ENCODE results near the gene MEA1. TPM values are rescaled to one million over a fixed set of nuclear protein-coding genes. Genes with fewer than 3 reads are reported as not detected.

The MEA1 gene
- total RNA-seq, 1 donor from 2014 or later: 31.4 TPM

- FAIRE-seq: no peak
These were observed 35.3 kb downstream of the MEA1 start for GRCh38 chr6:42978487-42978838.

GRCh38 chr6:42974919-42975505 is 38.7 kb downstream of the MEA1 start:
- FAIRE-seq (no peak), DNase-seq (ENCODE audit: low spot score in 2 of 2) (no peak)

More at GRCh38 chr6:42978487-42978838, 35.3 kb downstream of the MEA1 start:
- DNase-seq (ENCODE audit: low spot score in 2 of 2): peak; percentile 35 to 51

- no peak for FAIRE-seq
- DNase-seq (ENCODE audit: low spot score in 2 of 2): no peak
These were observed 39.8 kb downstream of the MEA1 start for GRCh38 chr6:42973926-42974325.

- FAIRE-seq (no peak), DNase-seq (ENCODE audit: low spot score in 2 of 2) (no peak)
These were observed 41.9 kb downstream of the MEA1 start for GRCh38 chr6:42971746-42972327.

- FAIRE-seq: no peak
- DNase-seq (ENCODE audit: low spot score in 2 of 2): no peak
These were observed 42.7 kb downstream of the MEA1 start for GRCh38 chr6:42970871-42971612.

- FAIRE-seq (no peak), DNase-seq (ENCODE audit: low spot score in 2 of 2) (no peak)
These were observed 43.8 kb downstream of the MEA1 start for GRCh38 chr6:42969934-42970333.

GRCh38 chr6:42969431-42969830 is 44.3 kb downstream of the MEA1 start:
- no peak for DNase-seq (ENCODE audit: low spot score in 2 of 2)

GRCh38 chr6:42968783-42969182 is 45.0 kb downstream of the MEA1 start:
- DNase-seq (ENCODE audit: low spot score in 2 of 2) (no peak), FAIRE-seq (no peak)

More at GRCh38 chr6:42969431-42969830, 44.3 kb downstream of the MEA1 start:
- FAIRE-seq: no peak

GRCh38 chr6:42968126-42968701 is 45.5 kb downstream of the MEA1 start:
- FAIRE-seq (no peak), DNase-seq (ENCODE audit: low spot score in 2 of 2) (no peak)

- FAIRE-seq: no peak
- no peak for DNase-seq (ENCODE audit: low spot score in 2 of 2)
These were observed 46.5 kb downstream of the MEA1 start for GRCh38 chr6:42967228-42967627.

GRCh38 chr6:42966571-42966970 is 47.2 kb downstream of the MEA1 start:
- no peak for DNase-seq (ENCODE audit: low spot score in 2 of 2)
- no peak for FAIRE-seq

GRCh38 chr6:42963855-42964605 is 49.7 kb downstream of the MEA1 start:
- FAIRE-seq (no peak), DNase-seq (ENCODE audit: low spot score in 2 of 2) (no peak)

- DNase-seq (ENCODE audit: low spot score in 2 of 2): no peak
- no peak for FAIRE-seq
These were observed 50.4 kb downstream of the MEA1 start for GRCh38 chr6:42963179-42963854.

- no peak for DNase-seq (ENCODE audit: low spot score in 2 of 2)
- FAIRE-seq: no peak
These were observed 51.1 kb downstream of the MEA1 start for GRCh38 chr6:42962502-42963178.

GRCh38 chr6:42962096-42962495 is 51.6 kb downstream of the MEA1 start:
- FAIRE-seq (no peak), DNase-seq (ENCODE audit: low spot score in 2 of 2) (no peak)

Other genes starting within 250 kb of the MEA1 start
- gene BICRAL, start 231.9 kb downstream of the MEA1 start, total RNA-seq: 23.2 TPM
- 157 TPM for gene RPL7L1, start 134.3 kb downstream of the MEA1 start, total RNA-seq
- gene PTCRA, start 97.9 kb downstream of the MEA1 start, total RNA-seq: not detected
- gene CNPY3, start 84.5 kb downstream of the MEA1 start, total RNA-seq: 14.7 TPM
- not detected for gene GNMT, start 53.2 kb downstream of the MEA1 start, total RNA-seq
- 25.3 TPM for gene PEX6, start 34.8 kb downstream of the MEA1 start, total RNA-seq
- gene PPP2R5D, start 29.4 kb downstream of the MEA1 start, total RNA-seq: 37.5 TPM
- 164 TPM for gene KLHDC3, start 303 bp upstream of the MEA1 start, total RNA-seq
- gene RRP36, start 7.7 kb upstream of the MEA1 start, total RNA-seq: 60.3 TPM
- gene CUL7, start 39.9 kb upstream of the MEA1 start, total RNA-seq: 12.6 TPM
- gene MRPL2, start 45.5 kb upstream of the MEA1 start, total RNA-seq: 8.2 TPM
- 18.8 TPM for gene KLC4, start 45.7 kb upstream of the MEA1 start, total RNA-seq
- 16.7 TPM for gene PTK7, start 62.4 kb upstream of the MEA1 start, total RNA-seq
- gene SRF, start 157.3 kb upstream of the MEA1 start, total RNA-seq: 9.8 TPM
- gene CUL9, start 168.2 kb upstream of the MEA1 start, total RNA-seq: 22.0 TPM
- gene DNPH1, start 215.5 kb upstream of the MEA1 start, total RNA-seq: 13.9 TPM
- gene TTBK1, start 229.5 kb upstream of the MEA1 start, total RNA-seq: 9.8 TPM